ENCODE data around the gene RANBP3. TPM values are rescaled to one million over a fixed set of nuclear protein-coding genes. Genes with fewer than 3 reads are reported as not detected.

The RANBP3 gene
- total and polyA plus RNA-seq, 2 of the 8 experiments (the other 6 are each of a cell fraction or from before 2014, with no cell fraction given), result 95.4 to 122 TPM

GRCh38 chr19:5899728-5900526 is 78.0 kb downstream of the RANBP3 start:
- H4K20me1 ChIP-seq (replicated peaks in 1 of 2; ENCODE audit: control insufficient read depth in 1 of 2, insufficient read depth in 2 of 2, low read length in 2 of 2), result peaks cover 8 to 22% of the 10 kb centered on the region in 2 experiments
- peaks cover 3 to 37% of the 10 kb centered on the region in 2 experiments; a peak in 3 of 4 replicates for H3K79me2 ChIP-seq (ENCODE audit: control insufficient read depth in 1 of 2, insufficient read depth in 2 of 2, low read length in 2 of 2)
- no peak overlapping the region for H3K27ac ChIP-seq (ENCODE audit: low read depth, low read length)
- no peak overlapping the region for H2BK20ac ChIP-seq (ENCODE audit: low read length)
- H3K4ac ChIP-seq (replicated peaks; ENCODE audit: insufficient read length, low read depth, low read length), result no peak overlapping the region
- no peak overlapping the region for H2BK5ac ChIP-seq (ENCODE audit: low read depth, low read length)
- no peak overlapping the region for H4K8ac ChIP-seq (ENCODE audit: extremely low read depth, insufficient read depth, low read length)
- no peak overlapping the region for H2BK120ac ChIP-seq (replicated peaks; ENCODE audit: low read depth, low read length)
- DNase-seq (ENCODE audit: low read depth in 1 of 2, low spot score in 2 of 2) (no peak), FAIRE-seq (no peak)
- H3K36me3 ChIP-seq (ENCODE audit: control insufficient read depth in 2 of 4, insufficient read depth in 4 of 4, low read length in 3 of 4), result peaks cover 0 to 15% (median 8%) of the 10 kb centered on the region in 4 experiments; a peak in 5 of 8 replicates
- TF ChIP-seq YY1 (IDR thresholded peaks at IDR 0.05; ENCODE audit: low read depth, low read length) (no peak), RNF2 (IDR thresholded peaks at IDR 0.05; ENCODE audit: borderline replicate concordance, low read depth, low read length, missing control alignments, poor library complexity, severe bottlenecking) (no peak), ZNF274 (IDR thresholded peaks at IDR 0.05; ENCODE audit: borderline replicate concordance, extremely low read depth, low read length) (no peak), KDM1A (IDR thresholded peaks at IDR 0.05; ENCODE audit: borderline replicate concordance, low read length) (no peak), E2F6 (IDR thresholded peaks at IDR 0.05) (no peak), SAP30 (IDR thresholded peaks at IDR 0.05; ENCODE audit: insufficient read depth, insufficient replicate concordance, low read length) (no peak), SP2 (IDR thresholded peaks at IDR 0.05; ENCODE audit: low read length) (no peak)
- H3K14ac ChIP-seq (ENCODE audit: insufficient read length), result no peak overlapping the region
- no peak overlapping the region for H3K18ac ChIP-seq (ENCODE audit: extremely low read depth, low read length)
- H4K5ac ChIP-seq (ENCODE audit: insufficient read length, low read depth, low read length), result no peak overlapping the region
- no peaks in the 10 kb centered on the region for H3K9me3 ChIP-seq (ENCODE audit: insufficient read depth in 2 of 2, low read depth in 1 of 2, low read length in 1 of 2)
- CTCF ChIA-PET (ENCODE audit: partially characterized antibody), result interaction anchor here (1.1 to 6.5 kb wide), 4 partner anchors 8 to 96 kb away, joined by 3 to 43 read pairs (median 12); partner anchors contain the start of gene NRTN
- H3K79me1 ChIP-seq (ENCODE audit: low read depth, low read length), result peaks cover 7% of the 10 kb centered on the region
- no peak overlapping the region for H3K4me2 ChIP-seq (ENCODE audit: insufficient read depth in 1 of 2, low read depth in 2 of 2, low read length in 2 of 2)
- no peak overlapping the region for H4K91ac ChIP-seq (replicated peaks; ENCODE audit: insufficient read length, low read length)
- no peak overlapping the region for H3K23ac ChIP-seq (ENCODE audit: insufficient read length)
- no peak overlapping the region for H3K56ac ChIP-seq (replicated peaks; ENCODE audit: insufficient read length, low read depth, low read length)
- no peak overlapping the region for H2BK15ac ChIP-seq (ENCODE audit: low read length)
- H3K4me3 ChIP-seq (ENCODE audit: extremely low read depth in 1 of 4, insufficient read depth in 2 of 4, low read depth in 3 of 4, low read length in 4 of 4), result no peak overlapping the region
- H3K23me2 ChIP-seq (ENCODE audit: low read depth, low read length), result peaks cover 7% of the 10 kb centered on the region
- POLR2A ChIA-PET (ENCODE audit: partially characterized antibody), result interaction anchor here (0.6 to 6.1 kb wide), 5 partner anchors 8 to 374 kb away, joined by 3 to 49 read pairs (median 4); no protein-coding TSS in a partner anchor
- H2BK12ac ChIP-seq (ENCODE audit: low read depth, low read length), result no peak overlapping the region
- H2AK5ac ChIP-seq (ENCODE audit: low read depth, low read length), result no peak overlapping the region
- H3K27me3 ChIP-seq (replicated peaks in 1 of 4; ENCODE audit: control insufficient read depth in 3 of 4, extremely low read depth in 1 of 4, insufficient read depth in 3 of 4, low read length in 3 of 4), result no peaks in the 10 kb centered on the region
- no peak overlapping the region for H2AFZ ChIP-seq (ENCODE audit: low read length)
- H3K4me1 ChIP-seq (replicated peaks in 1 of 4; ENCODE audit: control insufficient read depth in 3 of 4, insufficient read depth in 4 of 4, low read length in 3 of 4), result peaks cover 0 to 5% (median 0%) of the 10 kb centered on the region in 4 experiments; a peak in 3 of 7 replicates
- WGBS, 2 experiments (ENCODE audit: extremely low coverage in 1 of 2, insufficient coverage in 1 of 2, insufficient read length in 1 of 2, insufficient replicate concordance in 2 of 2, low coverage in 1 of 2, low lambda C conversion rate in 2 of 2, missing lambda C conversion rate in 1 of 2), result 90% methylated on average over 13 of the region's 13 CpGs; no CpG with 5 or more reads in 1 of the 2 experiments
- H3K9ac ChIP-seq (replicated peaks in 1 of 4; ENCODE audit: extremely low read depth in 1 of 4, low read depth in 3 of 4, low read length in 3 of 4), result no peak overlapping the region

Data from H1 (cell line).